HTERT RPE-1 (cell line): ENCODE measurements around the gene ZFYVE28.

ENCODE experiments used
- in situ Hi-C: fragments of 300-500 bp; cut with MboI; formaldehyde crosslinking; loops from 4 replicates; pipeline ENCODE4 v1.14.3; 2020; ENCODE audit warnings: low sequenced_read_pairs

The ZFYVE28 gene

DNA sequence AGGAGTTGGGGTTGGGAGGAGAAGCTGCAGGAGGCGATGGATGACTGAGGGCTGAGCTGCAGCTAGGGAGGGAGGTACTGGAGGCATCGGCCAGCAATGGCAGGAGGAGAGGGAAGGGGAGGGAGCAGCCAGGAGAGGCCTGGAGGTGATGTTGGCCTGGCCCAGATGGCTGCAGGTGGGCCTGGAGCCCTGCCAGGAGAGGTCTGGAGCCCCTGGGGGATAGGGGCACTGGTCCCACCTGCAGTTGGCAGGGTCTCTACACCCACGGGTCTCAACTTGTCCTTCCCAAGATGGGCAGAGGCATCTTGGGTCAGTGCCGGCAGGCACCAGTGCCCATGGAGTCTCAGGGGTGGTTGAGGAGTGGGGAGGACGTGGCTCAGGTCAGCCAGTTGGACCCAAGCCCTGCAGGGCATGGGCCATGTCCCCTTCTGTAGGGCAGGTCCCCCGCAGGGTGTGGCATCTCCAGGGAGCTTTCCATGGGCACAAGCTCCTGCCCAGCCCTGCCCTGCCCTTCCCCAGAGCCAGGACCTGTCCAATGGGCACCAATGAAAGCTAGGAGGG, 153.9 kb downstream of the ZFYVE28 start:
- in situ Hi-C loops: no loop called here

- in situ Hi-C loops: no loop called here
These were observed 154.5 kb downstream of the ZFYVE28 start for GRCh38 chr4:2263926-2264321.

DNA sequence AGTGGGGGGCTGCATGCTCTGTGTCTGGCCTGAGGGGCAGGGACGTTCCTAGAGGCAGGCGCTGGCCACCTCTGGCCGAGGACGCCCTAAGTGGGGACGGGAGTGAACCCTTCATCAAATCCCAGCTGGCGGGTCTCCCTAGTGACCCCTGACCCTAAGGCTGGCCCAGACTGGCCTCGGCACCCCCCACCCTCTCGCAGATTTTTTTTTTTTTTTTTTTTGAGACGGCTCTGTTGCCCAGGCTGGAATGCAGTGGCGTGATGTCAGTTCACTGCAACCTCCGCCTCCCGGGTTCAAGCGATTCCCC, 155.5 kb downstream of the ZFYVE28 start:
- in situ Hi-C loops: no loop called here

DNA sequence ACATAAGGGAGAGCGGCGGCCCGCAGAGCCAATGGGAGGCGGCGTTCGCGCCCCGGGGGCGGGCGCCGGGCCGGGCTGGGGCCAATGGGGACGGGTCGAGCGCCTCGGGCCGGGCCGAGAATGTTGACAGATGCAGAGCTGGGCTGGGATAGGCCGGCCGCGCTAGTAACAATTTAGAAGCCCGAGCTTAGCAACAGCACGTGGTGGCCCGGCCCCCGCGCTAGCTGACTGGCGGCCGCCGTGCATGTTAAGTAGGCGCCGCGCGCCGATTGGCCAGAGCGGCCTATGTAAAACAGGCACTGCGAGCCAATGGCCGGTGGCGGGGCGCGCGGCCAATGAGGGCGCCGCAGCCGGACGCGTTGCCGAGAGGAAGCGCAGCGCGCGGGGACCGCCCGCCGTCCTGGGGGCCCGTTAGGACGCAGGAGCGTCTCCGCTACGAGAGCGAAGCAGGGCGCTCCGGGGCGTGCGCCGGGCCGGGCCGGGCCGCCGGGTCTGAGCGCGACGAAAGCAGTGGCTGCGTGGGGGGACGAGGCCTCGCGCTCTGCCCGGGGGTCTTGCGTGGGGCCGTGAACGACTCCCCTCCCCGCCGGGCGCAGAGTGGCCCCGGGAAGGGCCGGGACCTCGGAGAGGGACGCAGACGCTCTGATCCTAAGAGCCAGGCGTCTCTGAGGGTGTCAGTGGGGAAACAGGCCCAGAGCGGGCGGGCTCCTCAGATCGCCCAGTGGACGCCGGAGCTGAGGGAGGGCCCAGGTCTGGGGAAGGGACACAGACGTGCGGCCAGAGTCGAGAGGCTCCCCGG, 156.1 kb downstream of the ZFYVE28 start:
- in situ Hi-C loops: no loop called here

DNA sequence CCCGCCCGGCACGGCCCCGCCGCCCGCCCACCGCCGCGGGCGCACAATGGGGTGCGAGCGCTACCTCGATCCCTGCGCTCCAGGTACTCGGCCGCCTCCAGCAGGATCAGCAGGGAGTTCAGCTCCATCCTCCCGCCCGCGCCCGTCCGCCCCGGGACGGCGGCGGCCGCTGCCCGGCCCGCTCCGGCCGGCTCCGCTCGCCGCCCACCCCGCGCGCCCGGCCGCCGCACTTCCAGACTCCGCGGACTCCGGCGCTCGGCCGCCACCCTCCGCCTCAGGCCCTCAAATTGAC, 156.6 kb downstream of the ZFYVE28 start, which contains the start of gene MXD4:
MXD4 (minus strand) TSS at position 257 of the 292 bp plus-strand sequence; CDS start at position 128, 129 bp downstream.
- in situ Hi-C loops: no loop called here

DNA sequence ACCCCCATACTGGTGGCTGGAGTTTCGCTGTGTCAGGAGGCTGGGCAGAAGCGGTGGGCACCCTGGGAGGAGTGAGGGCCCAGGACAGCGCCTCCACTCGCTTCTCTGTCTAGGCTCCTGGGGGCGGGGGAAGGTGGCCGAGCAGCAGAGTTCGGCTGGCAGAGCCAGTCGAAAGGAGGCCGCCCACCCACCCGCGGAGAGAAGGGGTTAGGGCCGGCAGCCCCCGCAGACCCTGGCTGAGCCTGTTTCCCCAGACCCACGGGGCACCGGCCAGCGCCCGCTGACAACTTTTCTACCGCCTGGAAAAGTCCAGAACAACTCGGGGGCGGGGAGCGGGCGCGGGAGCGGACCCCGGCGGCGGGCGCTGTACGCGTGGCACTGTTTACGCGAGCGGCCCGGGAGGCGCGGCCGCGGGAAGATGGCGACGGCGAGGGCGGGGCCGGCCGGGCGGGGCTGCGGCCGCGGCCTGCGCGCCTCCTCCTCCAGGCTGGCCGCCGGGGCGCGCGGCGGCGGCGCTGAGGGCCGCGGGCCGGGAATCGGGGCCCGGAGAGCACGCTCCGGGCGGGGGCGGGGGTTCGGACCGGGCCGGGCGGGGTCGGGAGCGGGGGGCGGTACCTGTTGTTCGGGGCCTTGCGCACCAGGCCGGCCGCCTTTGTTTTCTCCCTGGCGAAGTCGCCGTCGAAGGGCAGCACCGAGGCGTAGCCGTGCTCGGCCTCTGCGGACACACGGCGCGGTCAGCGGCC, 157.2 kb downstream of the ZFYVE28 start:
- in situ Hi-C loops: no loop called here

DNA sequence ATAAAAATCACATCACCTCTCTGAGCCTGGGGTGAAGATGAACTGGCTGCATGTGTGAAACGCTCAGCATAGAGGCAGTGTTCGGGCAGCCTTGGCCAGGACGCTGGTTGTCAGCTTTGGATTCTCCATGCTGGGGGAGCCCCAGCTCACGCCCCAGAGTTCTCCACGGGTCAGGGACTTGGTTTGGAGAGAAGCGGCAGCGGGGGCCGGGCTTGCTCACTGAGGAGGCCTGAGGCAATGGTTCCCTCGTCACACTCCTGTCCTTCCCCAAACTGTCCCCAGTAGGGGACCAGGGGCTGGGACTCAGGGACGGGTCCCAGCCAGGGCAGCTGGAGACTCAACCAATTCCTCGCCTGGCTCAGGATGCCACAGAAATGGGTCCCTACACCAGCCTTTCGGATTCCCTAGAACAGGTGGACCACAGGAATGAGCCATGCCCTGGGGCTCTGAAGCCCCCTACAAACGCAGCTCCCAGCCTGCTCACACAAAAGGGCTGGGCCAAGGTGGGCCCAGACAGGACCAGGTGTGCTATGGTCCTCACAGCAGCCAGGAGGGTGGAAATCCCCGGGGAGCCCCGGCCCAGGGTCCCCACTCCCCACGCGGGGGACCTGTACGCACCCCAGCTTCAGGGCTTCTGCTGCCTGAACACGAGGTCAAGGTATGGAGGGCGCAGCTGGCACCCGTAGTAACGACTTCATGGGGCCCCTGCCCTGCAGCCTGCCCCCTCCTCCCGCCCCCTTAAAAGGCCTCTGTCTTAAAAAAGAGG, 157.9 kb downstream of the ZFYVE28 start:
- in situ Hi-C loops: no loop called here

DNA sequence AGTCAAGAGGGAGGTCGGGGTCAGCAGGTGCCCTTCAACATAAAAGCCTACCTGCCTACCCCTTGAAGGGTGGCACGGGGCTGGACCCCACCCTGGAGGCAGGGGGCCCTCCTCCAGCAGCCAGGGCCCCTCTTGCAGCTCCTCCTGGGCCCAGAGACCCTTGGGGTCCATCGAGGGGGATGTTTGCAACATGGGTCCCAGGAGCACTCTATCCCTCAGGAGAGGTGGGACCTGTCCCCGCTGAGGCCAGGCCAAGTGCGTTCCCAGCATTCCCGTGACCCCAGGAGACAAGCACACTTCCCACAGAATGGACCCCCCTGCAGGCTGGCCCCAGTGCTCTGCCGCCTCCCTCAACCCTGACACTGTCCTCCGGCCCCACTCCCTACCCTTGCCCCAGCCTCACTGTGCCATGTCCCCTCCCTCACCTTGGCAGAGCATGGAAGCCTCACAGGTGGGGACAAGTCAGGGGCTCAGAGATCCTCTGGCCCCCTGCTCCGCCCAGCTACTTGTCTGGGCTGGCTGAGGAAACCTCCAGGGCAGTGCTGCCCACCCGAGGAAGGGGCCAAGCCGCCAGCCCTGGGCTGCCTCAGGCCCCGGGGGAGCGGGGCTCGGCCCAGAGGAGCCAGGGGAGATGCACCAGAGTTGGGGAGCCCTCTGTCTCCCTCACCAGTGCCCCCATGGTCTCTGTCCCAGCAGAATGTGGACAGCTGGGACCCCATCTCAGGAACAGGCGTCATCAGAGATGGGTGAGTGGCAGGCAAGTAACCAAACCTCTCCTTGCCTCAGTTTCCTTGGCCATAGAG, 158.7 kb downstream of the ZFYVE28 start:
- in situ Hi-C loops: no loop called here

DNA sequence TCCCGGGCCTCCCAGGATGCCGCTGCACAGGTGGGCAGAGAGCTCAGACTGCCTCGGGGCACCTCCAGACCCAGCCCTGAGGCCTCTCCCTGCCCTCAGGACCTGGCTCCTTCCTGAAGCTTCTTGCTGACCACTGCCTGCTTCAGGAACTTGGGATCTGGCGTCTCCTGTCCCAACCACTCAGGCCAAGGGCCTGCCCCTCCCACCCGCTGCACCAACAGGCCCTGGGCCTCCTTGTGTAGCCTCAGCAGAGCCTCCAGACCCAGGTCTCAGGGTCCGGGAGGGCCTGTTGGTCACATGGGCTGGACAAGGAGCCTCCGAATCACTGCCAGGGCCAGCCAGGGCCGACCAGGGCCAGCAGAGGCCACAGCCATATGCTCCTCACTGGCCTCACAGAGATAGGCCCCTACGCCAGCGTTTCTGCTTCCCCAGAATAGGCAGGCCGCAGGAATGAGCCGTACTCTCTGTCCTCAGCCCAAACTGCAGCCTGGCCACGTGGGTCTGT, 159.4 kb downstream of the ZFYVE28 start:
- in situ Hi-C loops: no loop called here

DNA sequence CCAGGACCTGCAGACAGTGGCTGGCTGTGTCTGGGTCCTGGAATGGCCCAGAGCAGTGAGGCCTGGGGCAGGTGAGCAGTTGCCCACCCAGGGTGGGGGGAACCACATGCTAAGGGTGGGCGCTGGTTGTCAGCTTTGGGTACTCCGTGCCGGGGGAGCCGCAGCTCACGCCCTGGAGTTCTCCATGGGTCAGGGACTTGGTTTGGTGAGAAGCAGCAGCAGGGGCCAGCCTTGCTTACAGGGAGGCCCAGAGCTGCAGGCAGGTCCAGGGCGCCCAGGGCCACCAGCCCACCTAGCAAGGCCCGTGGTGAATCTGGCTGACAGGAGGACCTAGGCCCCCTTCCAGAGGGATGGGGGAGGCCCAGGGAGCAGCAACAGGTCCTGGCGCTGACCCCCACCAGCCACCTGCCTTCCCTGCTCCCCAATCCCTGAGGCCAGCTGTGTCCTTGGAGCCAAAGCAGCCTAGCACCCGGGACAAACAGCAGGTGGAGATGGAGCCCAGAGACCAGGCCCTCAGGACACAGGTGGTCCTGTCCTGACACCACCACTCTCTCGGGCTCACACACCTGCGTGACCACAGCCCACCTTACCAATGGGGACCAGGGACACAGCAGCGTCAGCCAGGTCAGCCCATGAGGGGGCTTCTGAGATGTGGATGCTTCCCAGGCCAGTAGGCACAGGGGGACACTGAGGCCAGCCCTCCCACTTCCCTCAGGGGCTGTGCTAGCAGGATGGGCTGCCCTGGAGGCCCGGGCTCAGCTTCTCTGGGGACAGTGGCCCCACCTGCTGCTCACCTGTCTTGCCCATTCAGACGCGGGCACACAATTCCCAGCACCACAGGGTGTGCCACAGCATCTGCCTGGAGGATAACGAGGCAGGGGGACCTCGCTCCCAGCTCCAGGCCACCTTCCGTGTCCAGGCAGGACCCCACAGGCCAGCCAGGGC, 160.1 kb downstream of the ZFYVE28 start:
- in situ Hi-C loops: no loop called here

DNA sequence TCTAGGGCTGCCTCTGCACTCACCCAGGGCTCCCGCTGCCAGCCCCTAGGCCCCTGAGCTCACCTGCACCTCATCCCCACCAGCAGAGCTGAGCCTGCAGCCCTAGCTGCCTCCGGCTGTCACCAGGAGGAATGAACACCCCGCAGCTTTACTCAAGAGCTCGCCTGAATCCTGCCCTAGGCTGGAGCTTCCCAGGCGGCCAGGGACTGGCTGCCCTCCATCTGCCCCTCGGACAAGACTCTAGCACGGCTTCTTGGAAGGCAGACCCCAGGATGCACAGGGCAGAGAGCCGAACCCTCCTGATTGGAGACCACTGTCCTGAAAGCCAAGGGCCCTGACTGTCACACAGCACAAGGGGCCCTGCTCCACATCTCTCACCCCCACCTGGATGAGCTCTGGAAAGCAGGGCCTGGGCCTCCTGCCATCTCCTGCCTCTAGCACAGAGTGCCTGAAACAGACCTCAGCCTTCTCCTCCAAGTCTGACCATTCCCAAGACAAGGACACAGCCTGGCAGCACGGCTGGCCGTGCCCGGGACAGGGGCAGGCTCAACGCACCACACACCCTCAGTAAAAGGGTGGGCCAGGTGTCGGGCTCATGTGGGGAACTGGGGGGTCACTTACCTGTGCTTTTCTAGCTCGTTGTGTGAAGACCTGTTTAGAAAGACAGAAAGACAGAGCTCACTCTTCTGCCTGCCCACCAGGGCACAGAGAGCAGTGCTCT, 160.9 kb downstream of the ZFYVE28 start:
- in situ Hi-C loops: no loop called here

- in situ Hi-C loops: no loop called here
These were observed 161.7 kb downstream of the ZFYVE28 start for GRCh38 chr4:2256781-2257191.

GRCh38 chr4:2256156-2256731, 162.2 kb downstream of the ZFYVE28 start:
- in situ Hi-C loops: no loop called here

DNA sequence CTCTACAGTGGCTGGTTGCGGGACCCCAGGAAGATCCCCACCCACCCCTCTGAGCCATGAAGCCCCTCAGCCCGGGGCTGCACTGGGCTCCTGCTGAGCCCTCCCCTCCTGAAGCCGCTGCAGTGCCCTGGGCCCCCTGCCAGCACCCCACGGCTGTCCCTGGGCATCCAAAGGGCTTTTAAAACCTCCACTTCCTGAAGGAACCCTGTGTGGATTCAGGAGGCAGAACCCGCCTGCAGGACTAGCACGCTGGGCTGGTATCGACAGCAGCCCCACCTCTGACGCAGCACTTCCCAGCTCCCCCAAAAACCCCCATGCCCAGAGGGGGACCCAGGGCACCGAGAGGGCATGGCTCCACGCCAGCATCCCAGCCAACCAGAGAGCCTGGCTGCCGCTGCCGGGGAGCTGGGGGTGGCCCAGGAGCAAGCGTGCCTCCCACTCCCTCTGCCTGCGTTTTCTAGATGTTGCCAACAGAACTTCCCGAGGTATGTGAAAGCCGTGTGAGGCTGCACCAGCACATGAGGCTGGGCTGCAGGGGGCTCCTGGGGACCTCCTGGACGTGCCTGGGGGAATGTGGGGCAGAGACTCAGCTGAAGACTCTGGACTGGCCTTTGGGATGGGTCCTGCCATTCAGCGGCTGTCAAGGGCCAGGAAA, 162.8 kb downstream of the ZFYVE28 start:
- in situ Hi-C loops: no loop called here

- in situ Hi-C loops: no loop called here
These were observed 163.6 kb downstream of the ZFYVE28 start for GRCh38 chr4:2254665-2255500.

GRCh38 chr4:2253160-2254084, 165.0 kb downstream of the ZFYVE28 start:
- in situ Hi-C loops: no loop called here
